IMR-90 (cell line): ENCODE data around the gene SRSF12. TPM values are rescaled to one million over a fixed set of nuclear protein-coding genes. Genes with fewer than 3 reads are reported as not detected.

ENCODE experiments used
- ATAC-seq: fragments of 200-7000 bp; cut with Tn5 transposase; 2 replicates; pipeline ENCODE4 v1.9.1; 2020; ENCODE audit warnings: low read depth, mild to moderate bottlenecking, moderate library complexity
- BruUV-seq: library from RNA; stranded (reverse); fragments of 400-500 nt; replicated peaks from 2 replicates; lab custom pipeline; 2021; lab: Mats Ljungman, UMichigan
- CTCF ChIA-PET: fragments of 300-600 bp; formaldehyde crosslinking; extraction: SDS; loops from one replicate; lab custom pipeline; 2021; ENCODE audit warnings: antibody characterized with exemption; lab: Yijun Ruan, JAX
- POLR2A ChIA-PET: fragments of 300-600 bp; sonication (Branson Sonifier 250); formaldehyde crosslinking; loops from one replicate; lab custom pipeline; 2022; ENCODE audit warnings: antibody characterized with exemption; ENCODE audit not compliant: unreplicated experiment; lab: Charles Lee
- DNase-seq: peaks from one replicate; pipeline ENCODE4 v3.0.0; 2013
- H2AFZ ChIP-seq: replicated peaks from 2 replicates; pipeline ENCODE3; 2013; ENCODE audit warnings: low read length, mild to moderate bottlenecking; ENCODE audit not compliant: poor library complexity
- H2AK5ac ChIP-seq: 2 replicates; pipeline ENCODE4 v1.6.1; 2013; ENCODE audit warnings: low read depth, low read length, inconsistent platforms
- H2AK9ac ChIP-seq: replicated peaks from 2 replicates; pipeline ENCODE3; 2013; ENCODE audit warnings: mild to moderate bottlenecking, low read depth, low read length, moderate library complexity; ENCODE audit not compliant: poor library complexity
- H2BK120ac ChIP-seq: 2 replicates; pipeline ENCODE4 v1.6.1; 2013; ENCODE audit warnings: low read depth, low read length, inconsistent platforms
- H2BK15ac ChIP-seq: 3 replicates; pipeline ENCODE4 v1.6.1; 2013; ENCODE audit warnings: low read depth, low read length, inconsistent platforms
- H2BK20ac ChIP-seq: 2 replicates; pipeline ENCODE4 v1.6.1; 2013; ENCODE audit warnings: low read depth, mild to moderate bottlenecking, inconsistent platforms, low read length, moderate library complexity
- H2BK5ac ChIP-seq: 2 replicates; pipeline ENCODE4 v1.6.1; 2013; ENCODE audit warnings: mild to moderate bottlenecking, low read depth, low read length, inconsistent platforms; ENCODE audit not compliant: poor library complexity, severe bottlenecking
- H3K14ac ChIP-seq: replicated peaks from 2 replicates; pipeline ENCODE4 v1.6.1; 2013; ENCODE audit warnings: low read depth, low read length, inconsistent platforms
- H3K18ac ChIP-seq: 2 replicates; pipeline ENCODE4 v1.6.1; 2013; ENCODE audit warnings: low read depth, low read length, control low read depth
- H3K23ac ChIP-seq: 2 replicates; pipeline ENCODE4 v1.6.1; 2013; ENCODE audit warnings: low read depth, low read length, inconsistent platforms
- H3K27ac ChIP-seq: 2 replicates; pipeline ENCODE4 v1.5.1; 2013; ENCODE audit warnings: mild to moderate bottlenecking, control low read depth, low read length; ENCODE audit not compliant: insufficient read depth
- H3K27me3 ChIP-seq: 2 replicates; pipeline ENCODE4 v1.6.1; 2013; ENCODE audit warnings: low read length; ENCODE audit not compliant: control insufficient read depth, insufficient read depth
- H3K36me3 ChIP-seq: 2 replicates; pipeline ENCODE4 v1.6.1; 2013; ENCODE audit warnings: low read length, mixed read lengths; ENCODE audit not compliant: control insufficient read depth, insufficient read depth
- H3K4ac ChIP-seq: 2 replicates; pipeline ENCODE4 v1.6.1; 2013; ENCODE audit warnings: low read depth, low read length, inconsistent platforms
- H3K4me1 ChIP-seq: 2 replicates; pipeline ENCODE4 v1.6.1; 2013; ENCODE audit warnings: low read length, mixed read lengths; ENCODE audit not compliant: control insufficient read depth, insufficient read depth
- H3K4me2 ChIP-seq: 2 replicates; pipeline ENCODE4 v1.6.1; 2013; ENCODE audit warnings: low read depth, mild to moderate bottlenecking, control low read depth, low read length, moderate library complexity
- H3K4me3 ChIP-seq: 2 replicates; pipeline ENCODE4 v1.5.1; 2013; ENCODE audit warnings: low read depth, mild to moderate bottlenecking, control low read depth, low read length, moderate library complexity; ENCODE audit not compliant: insufficient read depth
- H3K56ac ChIP-seq: 2 replicates; pipeline ENCODE4 v1.6.1; 2013; ENCODE audit warnings: low read length, inconsistent platforms; ENCODE audit not compliant: insufficient read depth; ENCODE audit errors: extremely low read depth
- H3K79me1 ChIP-seq, 2 experiments: 2 replicates each; pipeline ENCODE4 v1.6.1; 2013; ENCODE audit warnings: low read length in 2 of 2, inconsistent platforms in 1 of 2, low read depth in 1 of 2
- H3K9ac ChIP-seq: 2 replicates; pipeline ENCODE4 v1.6.1; 2013; ENCODE audit warnings: low read depth, low read length, control low read depth
- H3K9me1 ChIP-seq: 2 replicates; pipeline ENCODE4 v1.6.1; 2013; ENCODE audit warnings: low read length, inconsistent platforms; ENCODE audit not compliant: insufficient read depth
- H3K9me3 ChIP-seq: 2 replicates; pipeline ENCODE4 v1.6.1; 2013; ENCODE audit warnings: low read length; ENCODE audit not compliant: control insufficient read depth, insufficient read depth
- H4K20me1 ChIP-seq: 2 replicates; pipeline ENCODE4 v1.6.1; 2013; ENCODE audit warnings: low read length, inconsistent platforms; ENCODE audit not compliant: insufficient read depth
- H4K5ac ChIP-seq: 2 replicates; pipeline ENCODE4 v1.6.1; 2013; ENCODE audit warnings: mild to moderate bottlenecking, low read depth, low read length, control low read depth
- H4K8ac ChIP-seq, 2 experiments: 2 replicates each; pipeline ENCODE4 v1.6.1; 2013; ENCODE audit warnings: low read depth in 2 of 2, low read length in 2 of 2, control low read depth in 1 of 2, inconsistent platforms in 1 of 2
- H4K91ac ChIP-seq: 2 replicates; pipeline ENCODE4 v1.6.1; 2013; ENCODE audit warnings: low read depth, low read length, inconsistent platforms; ENCODE audit not compliant: insufficient read depth
- BHLHE40 ChIP-seq: fragments of 150-350 bp; IDR thresholded peaks from 2 replicates; pipeline ENCODE4 v1.6.1; 2016; ENCODE audit warnings: mild to moderate bottlenecking, low read depth, low read length
- CEBPB ChIP-seq: IDR thresholded peaks from 2 replicates; pipeline ENCODE4 v1.6.1; 2012; ENCODE audit warnings: low read depth, low read length, improper control_type of control experiment
- CHD1 ChIP-seq: IDR thresholded peaks from 2 replicates; pipeline ENCODE4 v1.6.1; 2012; ENCODE audit warnings: low read depth, low read length, improper control_type of control experiment
- MAFK ChIP-seq: IDR thresholded peaks from 2 replicates; pipeline ENCODE4 v1.6.1; 2012; ENCODE audit warnings: low read depth, low read length, improper control_type of control experiment
- MXI1 ChIP-seq: IDR thresholded peaks from 2 replicates; pipeline ENCODE4 v1.6.1; 2012; ENCODE audit warnings: low read depth, mild to moderate bottlenecking, low read length, moderate library complexity, borderline replicate concordance
- POLR2A ChIP-seq: IDR thresholded peaks from 2 replicates; pipeline ENCODE4 v1.6.1; 2012; ENCODE audit warnings: mild to moderate bottlenecking, low read depth, low read length
- RCOR1 ChIP-seq: IDR thresholded peaks from 2 replicates; pipeline ENCODE4 v1.6.1; 2012; ENCODE audit warnings: mild to moderate bottlenecking, low read length, improper control_type of control experiment; ENCODE audit not compliant: insufficient replicate concordance
- RFX5 ChIP-seq: IDR thresholded peaks from 2 replicates; pipeline ENCODE4 v1.8.0; 2012; ENCODE audit warnings: low read depth, mild to moderate bottlenecking, low read length, moderate library complexity
- SMC3 ChIP-seq: fragments of 150-350 bp; IDR thresholded peaks from 2 replicates; pipeline ENCODE4 v1.6.1; 2016; ENCODE audit warnings: low read depth, mild to moderate bottlenecking, antibody characterized with exemption, low read length, moderate library complexity
- WGBS, 2 experiments: methylation state at CpG; one replicate each; pipeline versions ENCODE4 v1.1.5 to v1.1.7; 2013; ENCODE audit warnings: missing lambda C conversion rate in 2 of 2; ENCODE audit not compliant: insufficient read length in 1 of 2; ENCODE audit errors: extremely low coverage in 2 of 2; 5-methylcytosine and 5-hydroxymethylcytosine counted together
- dilution Hi-C: fragments of 300-500 bp; cut with HindIII; formaldehyde crosslinking; loops from one replicate; pipeline ENCODE4 v1.14.3; 2018; ENCODE audit warnings: low sequenced_read_pairs; ENCODE audit not compliant: unreplicated experiment
- in situ Hi-C: fragments of 300-500 bp; cut with MboI; formaldehyde crosslinking; loops from 3 replicates; pipeline ENCODE4 v1.14.3; 2019; ENCODE audit warnings: low sequenced_read_pairs, inconsistent platforms, mixed read lengths
- intact Hi-C: fragments of 100-400 bp; cut with micrococcal nuclease; formaldehyde crosslinking; loops from 2 replicates; pipeline ENCODE4 v1.10.0; 2022
- polyA plus RNA-seq, 3 experiments: library from polyadenylated mRNA; depleted of rRNA; stranded (reverse); fragments of >200 nt; gene quantifications; 2 replicates each; pipeline ENCODE4 v1.2.3, GENCODE V29; 2012; ENCODE audit warnings: low replicate concordance in 1 of 3
- total RNA-seq: library from RNA; depleted of rRNA; stranded (reverse); fragments of >200 nt; gene quantifications from 2 replicates; pipeline ENCODE4 v1.2.3, GENCODE V29; 2012
- TF ChIP-seq, protein P1 (sequence below): conservative IDR thresholded peaks from 2 replicates; pipeline ENCODE4 v1.5.1; 2012; ENCODE audit warnings: mild to moderate bottlenecking, low read depth, low read length, improper control_type of control experiment
- TF ChIP-seq, protein P2 (sequence below): fragments of 150-350 bp; IDR thresholded peaks from 2 replicates; pipeline ENCODE4 v1.6.1; 2017; ENCODE audit warnings: mild to moderate bottlenecking, antibody characterized with exemption, low read length, low read depth

SRSF12 gene
- total and polyA plus RNA-seq, 2 of the 4 experiments (the other 2 are of a cell fraction) = 0.21 to 0.36 TPM

DNA sequence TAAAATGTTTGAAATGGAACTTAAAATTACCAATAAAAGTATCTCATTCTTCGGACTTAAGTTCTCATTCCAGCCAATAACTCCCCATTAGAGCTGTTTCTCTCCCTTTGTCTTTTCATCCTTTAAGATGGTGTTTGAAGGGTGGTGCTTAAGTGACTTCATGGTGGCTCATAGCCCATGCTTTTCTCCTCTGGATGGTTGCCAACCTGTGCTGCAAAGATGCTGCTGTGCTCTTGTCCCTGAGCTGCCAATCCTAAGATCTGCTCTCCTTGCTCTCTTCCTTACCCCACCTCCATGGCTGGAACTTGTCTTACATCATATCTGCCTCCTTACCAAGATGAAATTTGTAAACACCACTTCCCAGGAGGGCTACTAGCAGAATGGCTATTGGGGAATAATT, 68.9 kb downstream of the SRSF12 start:
- Histone ChIP-seq H3K14ac (no peak overlapping the region), H2AFZ (no peak overlapping the region), H3K27ac (no peak overlapping the region), H2AK9ac (no peak overlapping the region), H2AK5ac (no peak overlapping the region), H2BK15ac (no peak overlapping the region), H2BK120ac (no peak overlapping the region), H2BK5ac (no peak overlapping the region), H4K20me1 (no peaks in the 10 kb centered on the region), H4K8ac (no peak overlapping the region), H3K9me3 (no peaks in the 10 kb centered on the region), H3K23ac (no peak overlapping the region), H3K4me3 (no peak overlapping the region), H3K4me2 (no peak overlapping the region), H4K91ac (no peak overlapping the region), H3K4ac (no peak overlapping the region), H4K5ac (no peak overlapping the region), H3K9me1 (no peaks in the 10 kb centered on the region), H3K79me1 (no peaks in the 10 kb centered on the region), H2BK20ac (no peak overlapping the region), H3K36me3 (no peaks in the 10 kb centered on the region), H3K56ac (no peak overlapping the region), H3K27me3 (peaks cover 2% of the 10 kb centered on the region; the same call in 1 of the 2 replicates), H3K9ac (no peak overlapping the region), H3K18ac (no peak overlapping the region), H3K4me1 (peaks cover 10% of the 10 kb centered on the region)
- CTCF ChIA-PET = no interaction called here
- DNase-seq (peak; percentile 13), ATAC-seq (peak; percentile 22; the same call in 1 of the 2 replicates)
- dilution Hi-C loops = no loop called here
- in situ Hi-C loops = no loop called here
- WGBS, 2 experiments = no CpG with 5 or more reads among the region's 1 CpG
- intact Hi-C loops = no loop called here
- TF ChIP-seq, protein P1, sequence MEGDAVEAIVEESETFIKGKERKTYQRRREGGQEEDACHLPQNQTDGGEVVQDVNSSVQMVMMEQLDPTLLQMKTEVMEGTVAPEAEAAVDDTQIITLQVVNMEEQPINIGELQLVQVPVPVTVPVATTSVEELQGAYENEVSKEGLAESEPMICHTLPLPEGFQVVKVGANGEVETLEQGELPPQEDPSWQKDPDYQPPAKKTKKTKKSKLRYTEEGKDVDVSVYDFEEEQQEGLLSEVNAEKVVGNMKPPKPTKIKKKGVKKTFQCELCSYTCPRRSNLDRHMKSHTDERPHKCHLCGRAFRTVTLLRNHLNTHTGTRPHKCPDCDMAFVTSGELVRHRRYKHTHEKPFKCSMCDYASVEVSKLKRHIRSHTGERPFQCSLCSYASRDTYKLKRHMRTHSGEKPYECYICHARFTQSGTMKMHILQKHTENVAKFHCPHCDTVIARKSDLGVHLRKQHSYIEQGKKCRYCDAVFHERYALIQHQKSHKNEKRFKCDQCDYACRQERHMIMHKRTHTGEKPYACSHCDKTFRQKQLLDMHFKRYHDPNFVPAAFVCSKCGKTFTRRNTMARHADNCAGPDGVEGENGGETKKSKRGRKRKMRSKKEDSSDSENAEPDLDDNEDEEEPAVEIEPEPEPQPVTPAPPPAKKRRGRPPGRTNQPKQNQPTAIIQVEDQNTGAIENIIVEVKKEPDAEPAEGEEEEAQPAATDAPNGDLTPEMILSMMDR = no peak
- TF ChIP-seq, protein P2, sequence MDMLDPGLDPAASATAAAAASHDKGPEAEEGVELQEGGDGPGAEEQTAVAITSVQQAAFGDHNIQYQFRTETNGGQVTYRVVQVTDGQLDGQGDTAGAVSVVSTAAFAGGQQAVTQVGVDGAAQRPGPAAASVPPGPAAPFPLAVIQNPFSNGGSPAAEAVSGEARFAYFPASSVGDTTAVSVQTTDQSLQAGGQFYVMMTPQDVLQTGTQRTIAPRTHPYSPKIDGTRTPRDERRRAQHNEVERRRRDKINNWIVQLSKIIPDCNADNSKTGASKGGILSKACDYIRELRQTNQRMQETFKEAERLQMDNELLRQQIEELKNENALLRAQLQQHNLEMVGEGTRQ = no peak
- TF ChIP-seq POLR2A (no peak), BHLHE40 (no peak), CEBPB (no peak), SMC3 (no peak), CHD1 (no peak), MAFK (no peak), MXI1 (no peak), RCOR1 (no peak), RFX5 (no peak)
- no TSS peak for BruUV-seq
- POLR2A ChIA-PET = no interaction called here
